PFSK-1 (cell line): ENCODE data around the gene C10orf62.

Experiments used
- FOXP2 ChIP-seq: optimal IDR thresholded peaks from 2 replicates; pipeline ENCODE3; 2011; ENCODE audit warnings: borderline replicate concordance, control low read depth, inconsistent platforms; ENCODE audit not compliant: insufficient read depth; ENCODE audit errors: extremely low read length, extremely low read depth
- POLR2AphosphoS5 ChIP-seq: IDR thresholded peaks from 2 replicates; pipeline ENCODE4 v1.6.1; 2012; ENCODE audit warnings: low read depth, mild to moderate bottlenecking, control low read depth, low read length, moderate library complexity
- SIN3A ChIP-seq: IDR thresholded peaks from 2 replicates; pipeline ENCODE4 v1.6.1; 2012; ENCODE audit warnings: mild to moderate bottlenecking, low read length, moderate library complexity, borderline replicate concordance; ENCODE audit not compliant: insufficient read depth
- TAF1 ChIP-seq: IDR thresholded peaks from 2 replicates; pipeline ENCODE4 v1.6.1; 2012; ENCODE audit warnings: low read length, control low read depth, borderline replicate concordance; ENCODE audit not compliant: insufficient read depth
- TF ChIP-seq, protein P1 (sequence below), 2 experiments: IDR thresholded peaks; 2 replicates each; pipeline versions ENCODE4 v1.6.1 to v1.8.0; 2011 to 2012; ENCODE audit warnings: low read depth in 2 of 2, low read length in 2 of 2, control low read depth in 1 of 2, inconsistent platforms in 1 of 2, mild to moderate bottlenecking in 1 of 2, moderate library complexity in 1 of 2; ENCODE audit not compliant: insufficient read depth in 1 of 2

The C10orf62 gene

DNA sequence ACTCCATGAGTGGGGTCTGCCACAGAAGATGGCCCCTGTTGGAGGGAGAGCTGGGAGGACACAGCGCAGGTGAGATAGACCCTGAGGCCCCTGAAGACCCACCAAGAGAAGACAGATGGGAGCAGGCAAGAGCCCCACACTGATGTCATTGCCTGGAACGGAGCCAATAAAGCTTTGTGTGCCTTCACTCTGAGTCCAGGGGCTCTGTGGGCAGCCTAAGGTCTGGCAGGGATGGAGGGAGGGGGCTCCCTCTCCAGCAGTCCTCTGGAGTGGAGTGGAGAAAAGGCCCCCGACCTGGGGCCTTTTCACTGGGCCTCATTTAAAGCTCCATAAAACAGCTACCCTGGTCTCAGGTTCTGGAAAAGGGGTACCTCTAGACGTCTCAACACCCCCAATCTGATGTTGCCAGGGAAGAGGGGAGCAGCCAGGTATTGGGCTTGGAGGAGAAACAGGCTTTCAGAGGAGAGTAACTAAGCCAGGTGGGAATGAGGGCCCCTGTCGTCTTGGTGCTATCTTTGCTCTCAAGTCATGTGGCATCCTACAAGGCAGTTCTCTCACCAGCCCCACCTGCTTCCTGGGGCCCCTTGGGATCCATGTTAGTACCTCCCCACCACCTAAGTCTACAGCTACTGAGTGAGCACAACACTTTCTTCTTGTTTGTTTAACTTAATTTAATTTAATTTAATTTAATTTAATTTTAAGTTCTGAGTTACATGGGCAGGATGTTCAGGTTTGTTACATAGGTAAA lies 1.4 kb downstream of the C10orf62 start:
- TF ChIP-seq POLR2AphosphoS5 (no peak), SIN3A (no peak), FOXP2 (no peak), TAF1 (no peak)
- TF ChIP-seq, protein P1, sequence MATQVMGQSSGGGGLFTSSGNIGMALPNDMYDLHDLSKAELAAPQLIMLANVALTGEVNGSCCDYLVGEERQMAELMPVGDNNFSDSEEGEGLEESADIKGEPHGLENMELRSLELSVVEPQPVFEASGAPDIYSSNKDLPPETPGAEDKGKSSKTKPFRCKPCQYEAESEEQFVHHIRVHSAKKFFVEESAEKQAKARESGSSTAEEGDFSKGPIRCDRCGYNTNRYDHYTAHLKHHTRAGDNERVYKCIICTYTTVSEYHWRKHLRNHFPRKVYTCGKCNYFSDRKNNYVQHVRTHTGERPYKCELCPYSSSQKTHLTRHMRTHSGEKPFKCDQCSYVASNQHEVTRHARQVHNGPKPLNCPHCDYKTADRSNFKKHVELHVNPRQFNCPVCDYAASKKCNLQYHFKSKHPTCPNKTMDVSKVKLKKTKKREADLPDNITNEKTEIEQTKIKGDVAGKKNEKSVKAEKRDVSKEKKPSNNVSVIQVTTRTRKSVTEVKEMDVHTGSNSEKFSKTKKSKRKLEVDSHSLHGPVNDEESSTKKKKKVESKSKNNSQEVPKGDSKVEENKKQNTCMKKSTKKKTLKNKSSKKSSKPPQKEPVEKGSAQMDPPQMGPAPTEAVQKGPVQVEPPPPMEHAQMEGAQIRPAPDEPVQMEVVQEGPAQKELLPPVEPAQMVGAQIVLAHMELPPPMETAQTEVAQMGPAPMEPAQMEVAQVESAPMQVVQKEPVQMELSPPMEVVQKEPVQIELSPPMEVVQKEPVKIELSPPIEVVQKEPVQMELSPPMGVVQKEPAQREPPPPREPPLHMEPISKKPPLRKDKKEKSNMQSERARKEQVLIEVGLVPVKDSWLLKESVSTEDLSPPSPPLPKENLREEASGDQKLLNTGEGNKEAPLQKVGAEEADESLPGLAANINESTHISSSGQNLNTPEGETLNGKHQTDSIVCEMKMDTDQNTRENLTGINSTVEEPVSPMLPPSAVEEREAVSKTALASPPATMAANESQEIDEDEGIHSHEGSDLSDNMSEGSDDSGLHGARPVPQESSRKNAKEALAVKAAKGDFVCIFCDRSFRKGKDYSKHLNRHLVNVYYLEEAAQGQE (IDR thresholded peaks at IDR 0.05; ENCODE audit: insufficient read depth in 1 of 2, low read depth in 2 of 2, low read length in 2 of 2), result no peak

DNA sequence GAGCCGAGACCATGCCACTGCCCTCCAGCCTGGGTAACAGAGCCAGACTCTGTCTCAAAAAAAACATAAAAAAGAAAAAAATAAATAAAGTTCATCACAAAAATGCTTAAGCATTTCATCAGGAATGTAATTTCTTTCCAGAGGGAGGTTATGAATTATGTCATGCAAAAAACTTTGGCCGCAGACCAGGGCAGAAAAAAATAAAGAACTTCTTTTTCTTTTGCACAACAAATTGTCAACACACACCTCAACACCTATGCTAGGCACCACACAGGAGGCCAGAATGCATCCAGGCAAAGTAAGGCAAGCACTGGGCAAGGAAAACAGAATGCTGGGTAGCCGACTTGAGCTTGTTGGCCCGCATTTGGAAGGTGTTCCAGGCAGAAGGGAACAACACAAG lies 3.9 kb downstream of the C10orf62 start:
- TF ChIP-seq POLR2AphosphoS5 (no peak), FOXP2 (no peak), SIN3A (no peak), TAF1 (no peak)
- TF ChIP-seq, protein P1 (IDR thresholded peaks at IDR 0.05; ENCODE audit: insufficient read depth in 1 of 2, low read depth in 2 of 2, low read length in 2 of 2), result no peak

DNA sequence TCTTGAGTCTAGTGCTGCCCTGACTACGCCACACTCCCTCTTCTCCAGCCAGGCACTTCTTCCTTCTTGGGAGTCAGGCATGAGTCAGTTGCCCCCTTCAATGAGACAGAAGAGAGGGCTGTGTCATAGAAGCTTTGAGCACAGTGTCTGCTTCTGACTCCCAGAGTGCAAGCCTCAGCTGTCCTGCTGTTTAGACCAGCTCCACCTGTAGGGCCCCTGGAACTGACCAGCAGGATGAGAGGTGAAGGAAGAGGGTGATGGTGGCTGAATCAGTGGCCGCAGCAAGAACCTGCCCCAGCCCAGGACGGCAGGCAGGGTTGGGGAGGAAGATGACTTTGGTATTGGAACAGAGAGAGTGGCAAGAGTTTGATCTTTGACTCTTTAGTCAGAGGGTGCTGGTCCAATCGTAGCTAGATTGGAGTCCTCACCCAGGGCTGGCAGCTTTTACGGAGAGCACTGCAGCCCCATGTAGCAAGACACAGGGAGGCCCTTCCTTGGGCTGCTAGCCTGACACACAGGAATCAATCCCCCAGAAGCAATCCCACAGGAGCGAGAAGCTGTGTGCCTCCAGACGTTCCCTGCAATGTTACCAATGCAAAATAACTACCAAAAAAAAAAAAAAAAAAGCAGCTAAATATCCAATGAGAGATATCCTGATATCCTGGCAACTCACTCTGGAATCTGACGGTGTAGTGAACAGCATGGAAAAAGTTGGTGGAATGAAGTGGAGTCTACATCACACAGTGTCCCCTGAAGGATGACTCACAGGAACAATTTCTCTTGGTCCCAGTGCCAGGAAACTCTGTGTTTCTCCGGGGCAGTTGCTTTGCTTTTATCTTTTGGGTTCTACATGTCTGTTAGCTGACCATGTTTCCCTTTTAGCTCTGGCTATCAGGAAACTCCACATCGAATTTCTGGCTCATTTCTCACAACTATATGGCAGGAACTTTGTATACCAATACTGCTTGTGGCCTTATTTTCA lies 6.9 kb downstream of the C10orf62 start:
- TF ChIP-seq TAF1 (no peak), FOXP2 (no peak)

DNA sequence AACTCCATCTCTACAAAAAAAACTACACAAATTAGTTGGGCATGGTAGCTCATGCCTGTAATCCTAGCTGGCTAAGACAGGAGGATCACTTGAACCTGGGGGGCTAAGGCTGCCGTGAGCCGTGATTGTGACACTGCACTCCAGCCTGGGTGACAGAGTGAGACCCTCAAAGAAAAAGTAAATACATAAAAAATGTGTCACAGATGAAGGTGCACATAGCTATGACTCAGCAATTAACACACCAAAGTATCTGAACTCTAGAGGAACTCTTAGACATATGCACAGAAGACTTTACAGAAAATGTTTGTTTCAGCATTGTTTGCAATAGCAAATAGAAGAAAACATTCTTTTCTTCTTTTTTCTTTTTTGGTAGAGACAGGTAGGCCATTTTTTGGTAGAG lies 8.3 kb downstream of the C10orf62 start:
- TF ChIP-seq FOXP2, result no peak
- TF ChIP-seq TAF1, result no peak
- TF ChIP-seq POLR2AphosphoS5, result no peak
- TF ChIP-seq, protein P1 (IDR thresholded peaks at IDR 0.05; ENCODE audit: insufficient read depth in 1 of 2, low read depth in 2 of 2, low read length in 2 of 2), result no peak
- TF ChIP-seq SIN3A, result no peak

DNA sequence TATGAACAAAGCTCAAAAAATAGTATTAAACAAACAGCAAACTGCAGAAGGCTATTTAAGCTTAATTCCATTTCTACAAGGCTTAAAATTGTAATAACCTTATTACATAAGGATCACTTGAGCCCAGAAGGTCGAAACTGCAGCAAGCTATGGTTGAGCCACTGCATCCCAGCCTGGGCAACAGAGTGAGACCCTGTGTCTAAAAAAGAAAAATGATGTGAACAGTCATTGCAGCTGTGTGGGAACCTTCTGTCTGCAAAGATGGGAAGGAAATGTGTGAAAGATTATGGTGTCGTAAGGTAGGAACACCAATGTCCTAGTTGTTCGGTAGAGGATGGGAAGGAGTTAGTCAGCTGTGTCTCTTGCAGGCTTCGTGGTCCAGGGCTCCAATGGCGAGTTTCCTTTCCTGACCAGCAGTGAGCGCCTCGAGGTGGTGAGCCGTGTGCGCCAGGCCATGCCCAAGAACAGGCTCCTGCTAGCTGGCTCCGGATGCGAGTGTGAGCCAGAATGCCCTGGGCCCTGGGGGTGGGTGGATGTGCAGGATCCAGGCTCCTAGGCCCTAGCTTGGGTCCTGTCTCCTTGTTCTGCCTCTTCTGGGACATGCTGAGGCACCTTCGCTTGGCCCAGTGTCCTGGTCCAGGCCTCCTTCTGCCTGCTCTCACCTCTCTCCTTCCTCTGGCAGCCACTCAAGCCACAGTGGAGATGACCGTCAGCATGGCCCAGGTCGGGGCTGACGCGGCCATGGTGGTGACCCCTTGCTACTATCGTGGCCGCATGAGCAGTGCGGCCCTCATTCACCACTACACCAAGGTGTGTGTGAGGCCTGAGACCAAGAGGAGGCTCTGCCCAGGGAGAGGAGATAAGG lies 9.1 kb downstream of the C10orf62 start:
- TF ChIP-seq POLR2AphosphoS5 (no peak), SIN3A (no peak), FOXP2 (no peak), TAF1 (no peak)
- TF ChIP-seq, protein P1 (IDR thresholded peaks at IDR 0.05; ENCODE audit: insufficient read depth in 1 of 2, low read depth in 2 of 2, low read length in 2 of 2), result no peak
